ENCODE results near the gene NMT2.

Gene NMT2

DNA sequence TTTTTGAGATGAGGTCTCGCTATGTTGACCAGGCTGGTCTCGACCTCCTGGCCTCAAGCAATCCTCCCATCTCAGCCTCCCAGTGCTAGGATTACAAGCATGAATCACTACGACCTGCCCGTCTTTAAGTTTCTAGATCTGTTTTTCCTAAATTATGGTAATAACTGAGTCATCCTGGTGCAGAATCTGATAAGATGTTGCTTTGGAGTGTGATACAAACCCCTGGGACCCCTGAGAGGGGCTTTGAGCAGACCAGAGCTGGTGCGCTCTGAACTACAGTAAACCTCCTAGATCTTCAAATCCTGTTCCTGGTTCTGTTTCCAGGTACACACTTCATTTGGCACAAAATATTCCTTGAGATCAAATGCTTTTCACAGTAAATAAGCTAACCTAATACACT is 37.2 kb downstream of the NMT2 start:
- Histone ChIP-seq H3K4me3 (ENCODE audit: low read length) (no peak overlapping the region), H4K20me1 (ENCODE audit: insufficient read depth, low read length) (no peaks in the 10 kb centered on the region), H3K4me2 (ENCODE audit: low read depth, low read length) (no peak overlapping the region), H3K9ac (ENCODE audit: low read length) (no peak overlapping the region), H3K27me3 (replicated peaks; ENCODE audit: insufficient read depth, low read length) (no peaks in the 10 kb centered on the region), H2AFZ (ENCODE audit: low read length) (no peak overlapping the region), H3K79me2 (ENCODE audit: low read length) (no peaks in the 10 kb centered on the region), H3K27ac (ENCODE audit: low read length) (no peak overlapping the region), H3K4me1 (ENCODE audit: low read length) (no peaks in the 10 kb centered on the region), H3K36me3 (replicated peaks; ENCODE audit: insufficient read depth, low read length) (no peaks in the 10 kb centered on the region), H3F3A (ENCODE audit: insufficient read depth, low read length) (no peaks in the 10 kb centered on the region), H3K9me3 (replicated peaks; ENCODE audit: insufficient read depth, low read length) (no peaks in the 10 kb centered on the region), H3K9me2 (replicated peaks; ENCODE audit: insufficient read depth, low read length) (no peaks in the 10 kb centered on the region)
- DNase-seq: no peak
- TF ChIP-seq EZH2phosphoT487 (IDR thresholded peaks at IDR 0.05; ENCODE audit: low read length) (no peak), EZH2 (optimal IDR thresholded peaks at IDR 0.05; ENCODE audit: low read depth, low read length) (no peak)
- TF ChIP-seq, protein P1, sequence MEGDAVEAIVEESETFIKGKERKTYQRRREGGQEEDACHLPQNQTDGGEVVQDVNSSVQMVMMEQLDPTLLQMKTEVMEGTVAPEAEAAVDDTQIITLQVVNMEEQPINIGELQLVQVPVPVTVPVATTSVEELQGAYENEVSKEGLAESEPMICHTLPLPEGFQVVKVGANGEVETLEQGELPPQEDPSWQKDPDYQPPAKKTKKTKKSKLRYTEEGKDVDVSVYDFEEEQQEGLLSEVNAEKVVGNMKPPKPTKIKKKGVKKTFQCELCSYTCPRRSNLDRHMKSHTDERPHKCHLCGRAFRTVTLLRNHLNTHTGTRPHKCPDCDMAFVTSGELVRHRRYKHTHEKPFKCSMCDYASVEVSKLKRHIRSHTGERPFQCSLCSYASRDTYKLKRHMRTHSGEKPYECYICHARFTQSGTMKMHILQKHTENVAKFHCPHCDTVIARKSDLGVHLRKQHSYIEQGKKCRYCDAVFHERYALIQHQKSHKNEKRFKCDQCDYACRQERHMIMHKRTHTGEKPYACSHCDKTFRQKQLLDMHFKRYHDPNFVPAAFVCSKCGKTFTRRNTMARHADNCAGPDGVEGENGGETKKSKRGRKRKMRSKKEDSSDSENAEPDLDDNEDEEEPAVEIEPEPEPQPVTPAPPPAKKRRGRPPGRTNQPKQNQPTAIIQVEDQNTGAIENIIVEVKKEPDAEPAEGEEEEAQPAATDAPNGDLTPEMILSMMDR (IDR thresholded peaks at IDR 0.05; ENCODE audit: low read length): no peak

GRCh38 chr10:15124908-15125307 is 43.6 kb downstream of the NMT2 start:
- DNase-seq: no peak
- H3K79me2 ChIP-seq (ENCODE audit: low read length): no peaks in the 10 kb centered on the region
- no peaks in the 10 kb centered on the region for H3K9me2 ChIP-seq (replicated peaks; ENCODE audit: insufficient read depth, low read length)
- H3K4me1 ChIP-seq (ENCODE audit: low read length): peaks cover 13% of the 10 kb centered on the region
- no peak overlapping the region for H3K4me3 ChIP-seq (ENCODE audit: low read length)
- no peak overlapping the region for H3K9ac ChIP-seq (ENCODE audit: low read length)
- no peak overlapping the region for H3K27ac ChIP-seq (ENCODE audit: low read length)
- no peaks in the 10 kb centered on the region for H3K36me3 ChIP-seq (replicated peaks; ENCODE audit: insufficient read depth, low read length)
- peaks cover 14% of the 10 kb centered on the region for H3F3A ChIP-seq (ENCODE audit: insufficient read depth, low read length)
- no peak for TF ChIP-seq EZH2phosphoT487 (IDR thresholded peaks at IDR 0.05; ENCODE audit: low read length)
- no peak for TF ChIP-seq EZH2 (optimal IDR thresholded peaks at IDR 0.05; ENCODE audit: low read depth, low read length)
- TF ChIP-seq, protein P1 (IDR thresholded peaks at IDR 0.05; ENCODE audit: low read length): no peak
- no peaks in the 10 kb centered on the region for H3K9me3 ChIP-seq (replicated peaks; ENCODE audit: insufficient read depth, low read length)
- no peaks in the 10 kb centered on the region for H3K27me3 ChIP-seq (replicated peaks; ENCODE audit: insufficient read depth, low read length)
- H4K20me1 ChIP-seq (ENCODE audit: insufficient read depth, low read length): no peaks in the 10 kb centered on the region
- H3K4me2 ChIP-seq (ENCODE audit: low read depth, low read length): no peak overlapping the region
- no peak overlapping the region for H2AFZ ChIP-seq (ENCODE audit: low read length)

GRCh38 chr10:15124190-15124589 is 44.3 kb downstream of the NMT2 start:
- Histone ChIP-seq H4K20me1 (ENCODE audit: insufficient read depth, low read length) (no peaks in the 10 kb centered on the region), H3K9me3 (replicated peaks; ENCODE audit: insufficient read depth, low read length) (no peaks in the 10 kb centered on the region), H3K27me3 (replicated peaks; ENCODE audit: insufficient read depth, low read length) (no peaks in the 10 kb centered on the region), H3K4me3 (ENCODE audit: low read length) (no peak overlapping the region), H3K4me1 (ENCODE audit: low read length) (peaks cover 13% of the 10 kb centered on the region), H3F3A (ENCODE audit: insufficient read depth, low read length) (peaks cover 14% of the 10 kb centered on the region), H3K9ac (ENCODE audit: low read length) (no peak overlapping the region), H2AFZ (ENCODE audit: low read length) (no peak overlapping the region), H3K9me2 (replicated peaks; ENCODE audit: insufficient read depth, low read length) (no peaks in the 10 kb centered on the region), H3K27ac (ENCODE audit: low read length) (no peak overlapping the region), H3K79me2 (ENCODE audit: low read length) (no peaks in the 10 kb centered on the region), H3K36me3 (replicated peaks; ENCODE audit: insufficient read depth, low read length) (no peaks in the 10 kb centered on the region), H3K4me2 (ENCODE audit: low read depth, low read length) (no peak overlapping the region)
- no peak for TF ChIP-seq EZH2phosphoT487 (IDR thresholded peaks at IDR 0.05; ENCODE audit: low read length)
- TF ChIP-seq, protein P1 (IDR thresholded peaks at IDR 0.05; ENCODE audit: low read length): no peak
- no peak for TF ChIP-seq EZH2 (optimal IDR thresholded peaks at IDR 0.05; ENCODE audit: low read depth, low read length)
- no peak for DNase-seq

All from MM.1S (cell line).